ENCODE results near the gene ITPR2. TPM values are rescaled to one million over a fixed set of nuclear protein-coding genes. Genes with fewer than 3 reads are reported as not detected.

Gene ITPR2
- total RNA-seq, 1 experiment from 2014 or later = 41.6 TPM

DNA sequence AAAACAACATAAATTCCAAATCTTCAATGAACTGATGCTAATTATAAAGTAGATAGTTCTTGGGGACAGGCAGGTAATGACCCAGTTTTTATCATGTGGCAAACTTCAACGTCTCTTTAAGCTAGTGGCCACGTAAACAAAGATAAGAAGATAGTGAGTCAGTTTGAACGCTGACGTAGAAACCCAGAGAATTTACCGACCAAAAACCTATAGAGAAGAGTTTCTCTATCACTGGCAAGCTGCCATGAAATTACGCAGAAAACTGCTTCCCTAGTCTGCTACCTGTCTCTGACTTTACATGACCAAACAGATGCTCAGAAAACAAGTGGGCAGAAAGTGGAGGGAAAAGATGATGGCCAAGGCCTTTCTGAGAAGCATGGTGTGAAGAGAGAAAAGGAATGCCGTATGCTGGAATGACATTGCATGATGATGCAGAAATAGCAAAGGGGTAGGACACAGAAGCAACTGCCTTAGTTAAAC lies 136.3 kb downstream of the ITPR2 start:
- H3K4me1 Mint-ChIP-seq (ENCODE audit: low read depth, unreplicated experiment) = peaks cover 13% of the 10 kb centered on the region
- H3K27ac Mint-ChIP-seq (ENCODE audit: unreplicated experiment) = no peak overlapping the region
- no peak for DNase-seq
- TF ChIP-seq, protein P1, sequence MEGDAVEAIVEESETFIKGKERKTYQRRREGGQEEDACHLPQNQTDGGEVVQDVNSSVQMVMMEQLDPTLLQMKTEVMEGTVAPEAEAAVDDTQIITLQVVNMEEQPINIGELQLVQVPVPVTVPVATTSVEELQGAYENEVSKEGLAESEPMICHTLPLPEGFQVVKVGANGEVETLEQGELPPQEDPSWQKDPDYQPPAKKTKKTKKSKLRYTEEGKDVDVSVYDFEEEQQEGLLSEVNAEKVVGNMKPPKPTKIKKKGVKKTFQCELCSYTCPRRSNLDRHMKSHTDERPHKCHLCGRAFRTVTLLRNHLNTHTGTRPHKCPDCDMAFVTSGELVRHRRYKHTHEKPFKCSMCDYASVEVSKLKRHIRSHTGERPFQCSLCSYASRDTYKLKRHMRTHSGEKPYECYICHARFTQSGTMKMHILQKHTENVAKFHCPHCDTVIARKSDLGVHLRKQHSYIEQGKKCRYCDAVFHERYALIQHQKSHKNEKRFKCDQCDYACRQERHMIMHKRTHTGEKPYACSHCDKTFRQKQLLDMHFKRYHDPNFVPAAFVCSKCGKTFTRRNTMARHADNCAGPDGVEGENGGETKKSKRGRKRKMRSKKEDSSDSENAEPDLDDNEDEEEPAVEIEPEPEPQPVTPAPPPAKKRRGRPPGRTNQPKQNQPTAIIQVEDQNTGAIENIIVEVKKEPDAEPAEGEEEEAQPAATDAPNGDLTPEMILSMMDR (IDR thresholded peaks at IDR 0.05; ENCODE audit: insufficient read depth in 1 of 2, low read depth in 1 of 2, low read length in 1 of 2, severe bottlenecking in 1 of 2, unreplicated experiment in 1 of 2) = no peak
- BruUV-seq (replicated peaks) = no TSS peak
- Histone ChIP-seq H3K36me3 (ENCODE audit: control insufficient read depth, insufficient read depth, low read length) (peaks cover under 1% of the 10 kb centered on the region; the same call in 1 of the 2 replicates), H3K27me3 (replicated peaks; ENCODE audit: control insufficient read depth, insufficient read depth, low read length) (no peaks in the 10 kb centered on the region), H3K4me1 (peaks cover 10% of the 10 kb centered on the region), H3K4me3 (ENCODE audit: low read depth, low read length) (no peak overlapping the region), H3K9me3 (no peaks in the 10 kb centered on the region)
- no peaks in the 10 kb centered on the region for H3K36me3 Mint-ChIP-seq (ENCODE audit: insufficient read depth, unreplicated experiment)
- H3K9me3 Mint-ChIP-seq (ENCODE audit: unreplicated experiment) = peaks cover 10% of the 10 kb centered on the region
- CTCF ChIA-PET = no interaction called here
- H3K4me3 Mint-ChIP-seq (ENCODE audit: unreplicated experiment) = no peak overlapping the region
- intact Hi-C loops (cut with micrococcal nuclease; ENCODE audit: unreplicated experiment) = no loop called here
- no peaks in the 10 kb centered on the region for H3K27me3 Mint-ChIP-seq (ENCODE audit: insufficient read depth, unreplicated experiment)
- POLR2A ChIA-PET = no interaction called here

DNA sequence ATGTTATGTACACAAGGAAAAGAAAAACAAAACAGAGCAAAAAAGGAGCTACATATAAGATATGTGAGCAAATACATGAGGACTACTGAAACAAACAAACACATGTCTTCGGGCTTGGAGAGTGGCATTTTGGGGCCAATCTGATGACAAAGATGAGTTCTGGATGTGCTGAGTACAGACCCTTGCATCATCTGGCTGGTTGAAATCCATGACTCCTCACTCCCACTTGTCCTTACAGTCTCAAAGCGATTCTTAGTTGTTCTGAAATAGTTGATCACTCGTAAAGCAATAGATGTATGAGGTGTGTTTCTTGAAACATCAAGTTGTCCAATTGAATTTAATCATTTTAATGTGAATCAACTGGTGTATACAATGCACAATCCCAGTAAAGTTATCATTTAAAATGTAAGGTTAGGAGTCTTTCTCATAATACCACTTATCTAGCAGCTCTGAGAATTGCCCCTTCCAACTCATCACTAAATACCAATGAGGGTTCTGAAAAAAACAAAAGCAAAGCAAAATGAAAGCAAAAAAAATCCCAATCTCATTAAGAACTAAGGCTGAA lies 136.9 kb downstream of the ITPR2 start:
- intact Hi-C loops (cut with micrococcal nuclease; ENCODE audit: unreplicated experiment) = no loop called here
- H3K4me1 ChIP-seq = peaks cover 10% of the 10 kb centered on the region
- no peaks in the 10 kb centered on the region for H3K9me3 ChIP-seq
- TF ChIP-seq, protein P1 (IDR thresholded peaks at IDR 0.05; ENCODE audit: insufficient read depth in 1 of 2, low read depth in 1 of 2, low read length in 1 of 2, severe bottlenecking in 1 of 2, unreplicated experiment in 1 of 2) = no peak
- ChIA-PET CTCF (no interaction called here), POLR2A (no interaction called here)
- no peaks in the 10 kb centered on the region for H3K27me3 Mint-ChIP-seq (ENCODE audit: insufficient read depth, unreplicated experiment)
- H3K27ac Mint-ChIP-seq (ENCODE audit: unreplicated experiment) = no peak overlapping the region
- peaks cover 2% of the 10 kb centered on the region; the same call in 1 of the 2 replicates for H3K36me3 ChIP-seq (ENCODE audit: control insufficient read depth, insufficient read depth, low read length)
- H3K36me3 Mint-ChIP-seq (ENCODE audit: insufficient read depth, unreplicated experiment) = no peaks in the 10 kb centered on the region
- no TSS peak for BruUV-seq (replicated peaks)
- H3K9me3 Mint-ChIP-seq (ENCODE audit: unreplicated experiment) = peaks cover 10% of the 10 kb centered on the region
- no peaks in the 10 kb centered on the region for H3K27me3 ChIP-seq (replicated peaks; ENCODE audit: control insufficient read depth, insufficient read depth, low read length)
- peaks cover 17% of the 10 kb centered on the region for H3K4me1 Mint-ChIP-seq (ENCODE audit: low read depth, unreplicated experiment)
- H3K4me3 Mint-ChIP-seq (ENCODE audit: unreplicated experiment) = no peak overlapping the region
- no peak for DNase-seq
- no peak overlapping the region for H3K4me3 ChIP-seq (ENCODE audit: low read depth, low read length)

DNA sequence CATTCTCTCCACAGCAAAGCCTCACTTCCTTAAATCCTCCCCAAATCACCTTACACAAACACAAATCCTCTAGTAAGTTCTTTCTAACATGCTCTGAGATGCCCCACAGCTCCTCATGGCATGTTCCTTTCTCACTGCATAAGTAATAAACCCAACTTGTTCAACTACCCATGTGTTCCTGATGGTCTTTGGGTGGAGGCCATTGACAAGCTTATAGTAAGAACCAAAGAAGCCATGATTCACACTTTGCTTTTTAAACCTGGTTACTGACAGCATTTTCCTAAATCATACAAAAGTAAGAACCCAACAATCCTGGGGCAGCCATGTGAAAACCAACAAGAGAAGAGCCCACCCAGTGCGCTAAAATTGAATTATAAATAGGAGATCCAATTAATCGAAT lies 138.6 kb downstream of the ITPR2 start:
- TF ChIP-seq, protein P1 (IDR thresholded peaks at IDR 0.05; ENCODE audit: insufficient read depth in 1 of 2, low read depth in 1 of 2, low read length in 1 of 2, severe bottlenecking in 1 of 2, unreplicated experiment in 1 of 2) = no peak
- BruUV-seq (replicated peaks) = no TSS peak
- no peak for DNase-seq
- H3K4me3 ChIP-seq (ENCODE audit: low read depth, low read length) = no peak overlapping the region
- H3K27me3 ChIP-seq (replicated peaks; ENCODE audit: control insufficient read depth, insufficient read depth, low read length) = no peaks in the 10 kb centered on the region
- Mint-ChIP-seq H3K4me3 (ENCODE audit: unreplicated experiment) (no peak overlapping the region), H3K27me3 (ENCODE audit: insufficient read depth, unreplicated experiment) (no peaks in the 10 kb centered on the region), H3K4me1 (ENCODE audit: low read depth, unreplicated experiment) (peaks cover 17% of the 10 kb centered on the region), H3K27ac (ENCODE audit: unreplicated experiment) (no peak overlapping the region), H3K36me3 (ENCODE audit: insufficient read depth, unreplicated experiment) (no peaks in the 10 kb centered on the region), H3K9me3 (ENCODE audit: unreplicated experiment) (peaks cover 10% of the 10 kb centered on the region)
- intact Hi-C loops (cut with micrococcal nuclease; ENCODE audit: unreplicated experiment) = no loop called here
- CTCF ChIA-PET = interaction anchor here (0.6 kb wide), 1 partner anchor 1008 kb away, joined by 3 read pairs; no protein-coding TSS in a partner anchor
- peaks cover 2% of the 10 kb centered on the region; the same call in 1 of the 2 replicates for H3K36me3 ChIP-seq (ENCODE audit: control insufficient read depth, insufficient read depth, low read length)
- H3K9me3 ChIP-seq = no peaks in the 10 kb centered on the region
- POLR2A ChIA-PET = no interaction called here
- peaks cover 10% of the 10 kb centered on the region for H3K4me1 ChIP-seq

Measured in Caco-2 (cell line).